ENCODE results near the gene IL1RAPL2. TPM values are rescaled to one million over a fixed set of nuclear protein-coding genes. Genes with fewer than 3 reads are reported as not detected.
"Not testable (repeated sequence)": the region's sequence is repeated elsewhere in the genome, so short reads cannot be mapped to it uniquely, and the experiment has no call there.

Gene IL1RAPL2
- total and polyA plus RNA-seq, 2 donors (not counting 3 experiments of a cell fraction or from before 2014, with no cell fraction given) = not detected

- Histone ChIP-seq H3K27ac (ENCODE audit: insufficient read depth, low read depth, low read length) (no peak overlapping the region), H3K9me1 (replicated peaks; ENCODE audit: control insufficient read depth, extremely low read depth, insufficient read depth, low read length) (no peaks in the 10 kb centered on the region), H3K4me1 (ENCODE audit: control insufficient read depth, extremely low read depth, insufficient read depth, low read length) (no peaks in the 10 kb centered on the region), H3K27me3 (ENCODE audit: control insufficient read depth in 2 of 2, insufficient read depth in 2 of 2, low read length in 2 of 2) (no peaks in the 10 kb centered on the region), H3K36me3 (ENCODE audit: control insufficient read depth in 2 of 2, extremely low read depth in 1 of 2, insufficient read depth in 2 of 2, low read length in 2 of 2) (no peaks in the 10 kb centered on the region), H3K4me3 (replicated peaks in 1 of 3; ENCODE audit: insufficient read depth in 1 of 3, low read depth in 1 of 3, low read length in 3 of 3) (no peak overlapping the region), H3K9ac (replicated peaks; ENCODE audit: extremely low read depth, insufficient read depth, low read length) (no peak overlapping the region), H4K20me1 (replicated peaks; ENCODE audit: control insufficient read depth, extremely low read depth, insufficient read depth, low read length) (no peaks in the 10 kb centered on the region), H3K79me2 (ENCODE audit: control insufficient read depth, insufficient read depth, low read length) (no peaks in the 10 kb centered on the region), H3K9me3 (replicated peaks; ENCODE audit: control insufficient read depth, insufficient read depth, low read length) (no peaks in the 10 kb centered on the region), H3K4me2 (ENCODE audit: insufficient read depth, low read length) (no peak overlapping the region), H2AFZ (ENCODE audit: low read depth, low read length) (no peak overlapping the region)
- DNase-seq (ENCODE audit: low read depth, low spot score) = no peak
- no peak for FAIRE-seq
- ChIA-PET CTCF (no interaction called here), POLR2A (no interaction called here)
- BruUV-seq (replicated peaks) = no TSS peak
- intact Hi-C loops (cut with micrococcal nuclease) (no loop called here), dilution Hi-C loops (cut with MboI; ENCODE audit: extremely low pct_ligation_motif_present, low sequenced_read_pairs) (no loop called here)
- TF ChIP-seq GATA2 (IDR thresholded peaks at IDR 0.05; ENCODE audit: insufficient read depth, insufficient read length, low read depth, low read length) = no peak
- no peak for TF ChIP-seq EZH2 (IDR thresholded peaks at IDR 0.05; ENCODE audit: borderline replicate concordance, low read depth, low read length, severe bottlenecking)
- no peak for TF ChIP-seq MYC (IDR thresholded peaks at IDR 0.05; ENCODE audit: low read depth, low read length)
- no peak for TF ChIP-seq JUN (IDR thresholded peaks at IDR 0.05; ENCODE audit: borderline replicate concordance, insufficient read depth, insufficient read length, low read depth)
- TF ChIP-seq FOS (IDR thresholded peaks at IDR 0.05; ENCODE audit: borderline replicate concordance, insufficient read depth, low read length) = no peak
- TF ChIP-seq POLR2AphosphoS5 (IDR thresholded peaks at IDR 0.05; ENCODE audit: insufficient read depth, low read depth, low read length) = no peak
- TF ChIP-seq, protein P1, sequence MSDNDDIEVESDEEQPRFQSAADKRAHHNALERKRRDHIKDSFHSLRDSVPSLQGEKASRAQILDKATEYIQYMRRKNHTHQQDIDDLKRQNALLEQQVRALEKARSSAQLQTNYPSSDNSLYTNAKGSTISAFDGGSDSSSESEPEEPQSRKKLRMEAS (IDR thresholded peaks at IDR 0.05; ENCODE audit: insufficient read depth, insufficient read length) = no peak
- TF ChIP-seq, protein P2, sequence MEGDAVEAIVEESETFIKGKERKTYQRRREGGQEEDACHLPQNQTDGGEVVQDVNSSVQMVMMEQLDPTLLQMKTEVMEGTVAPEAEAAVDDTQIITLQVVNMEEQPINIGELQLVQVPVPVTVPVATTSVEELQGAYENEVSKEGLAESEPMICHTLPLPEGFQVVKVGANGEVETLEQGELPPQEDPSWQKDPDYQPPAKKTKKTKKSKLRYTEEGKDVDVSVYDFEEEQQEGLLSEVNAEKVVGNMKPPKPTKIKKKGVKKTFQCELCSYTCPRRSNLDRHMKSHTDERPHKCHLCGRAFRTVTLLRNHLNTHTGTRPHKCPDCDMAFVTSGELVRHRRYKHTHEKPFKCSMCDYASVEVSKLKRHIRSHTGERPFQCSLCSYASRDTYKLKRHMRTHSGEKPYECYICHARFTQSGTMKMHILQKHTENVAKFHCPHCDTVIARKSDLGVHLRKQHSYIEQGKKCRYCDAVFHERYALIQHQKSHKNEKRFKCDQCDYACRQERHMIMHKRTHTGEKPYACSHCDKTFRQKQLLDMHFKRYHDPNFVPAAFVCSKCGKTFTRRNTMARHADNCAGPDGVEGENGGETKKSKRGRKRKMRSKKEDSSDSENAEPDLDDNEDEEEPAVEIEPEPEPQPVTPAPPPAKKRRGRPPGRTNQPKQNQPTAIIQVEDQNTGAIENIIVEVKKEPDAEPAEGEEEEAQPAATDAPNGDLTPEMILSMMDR (IDR thresholded peaks at IDR 0.05; ENCODE audit: extremely low read depth in 1 of 2, insufficient read depth in 1 of 2, low read depth in 1 of 2, low read length in 2 of 2) = no peak
- no peak for TF ChIP-seq POLR2A (IDR thresholded peaks at IDR 0.05; ENCODE audit: low read depth, low read length)
These were observed 104.1 kb downstream of the IL1RAPL2 start for GRCh38 chrX:104670051-104670450.

DNA sequence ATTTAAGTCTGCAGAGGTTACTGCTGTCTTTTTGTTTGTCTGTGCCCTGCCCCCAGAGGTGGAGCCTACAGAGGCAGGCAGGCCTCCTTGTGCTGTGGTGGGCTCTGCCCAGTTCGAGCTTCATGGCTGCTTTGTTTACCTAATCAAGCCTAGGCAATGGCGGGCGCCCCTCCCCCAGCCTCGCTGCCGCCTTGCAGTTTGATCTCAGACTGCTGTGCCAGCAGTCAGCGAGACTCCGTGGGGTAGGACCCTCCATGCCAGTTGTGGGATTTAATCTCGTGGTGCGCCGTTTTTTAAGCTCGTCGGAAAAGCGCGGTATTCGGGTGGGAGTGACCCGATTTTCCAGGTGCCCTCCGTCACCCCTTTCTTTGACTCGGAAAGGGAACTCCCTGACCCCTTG lies 111.5 kb downstream of the IL1RAPL2 start:
- H3K79me2 ChIP-seq (ENCODE audit: control insufficient read depth, insufficient read depth, low read length); H3K9me1 ChIP-seq (replicated peaks; ENCODE audit: control insufficient read depth, extremely low read depth, insufficient read depth, low read length); H3K36me3 ChIP-seq (ENCODE audit: control insufficient read depth in 2 of 2, extremely low read depth in 1 of 2, insufficient read depth in 2 of 2, low read length in 2 of 2); H3K27ac ChIP-seq (ENCODE audit: insufficient read depth, low read depth, low read length); H3K4me2 ChIP-seq (ENCODE audit: insufficient read depth, low read length); POLR2A ChIA-PET; H3K27me3 ChIP-seq (ENCODE audit: control insufficient read depth in 2 of 2, insufficient read depth in 2 of 2, low read length in 2 of 2); H4K20me1 ChIP-seq (replicated peaks; ENCODE audit: control insufficient read depth, extremely low read depth, insufficient read depth, low read length); intact Hi-C loops (cut with micrococcal nuclease); H3K4me1 ChIP-seq (ENCODE audit: control insufficient read depth, extremely low read depth, insufficient read depth, low read length); H2AFZ ChIP-seq (ENCODE audit: low read depth, low read length); H3K4me3 ChIP-seq (replicated peaks in 1 of 3; ENCODE audit: insufficient read depth in 1 of 3, low read depth in 1 of 3, low read length in 3 of 3); CTCF ChIA-PET; dilution Hi-C loops (cut with MboI; ENCODE audit: extremely low pct_ligation_motif_present, low sequenced_read_pairs); DNase-seq (ENCODE audit: low read depth, low spot score); H3K9ac ChIP-seq (replicated peaks; ENCODE audit: extremely low read depth, insufficient read depth, low read length); FAIRE-seq; BruUV-seq (replicated peaks); H3K9me3 ChIP-seq (replicated peaks; ENCODE audit: control insufficient read depth, insufficient read depth, low read length): not testable (repeated sequence)
